Fibroblast of lung (primary cell): ENCODE results near the gene ATXN1. TPM values are rescaled to one million over a fixed set of nuclear protein-coding genes. Genes with fewer than 3 reads are reported as not detected.
"Not testable (repeated sequence)": the region's sequence is repeated elsewhere in the genome, so short reads cannot be mapped to it uniquely, and the experiment has no call there.

ENCODE experiments used
- DNase-seq, 2 donors: peaks; one replicate each; pipeline versions ENCODE4 v3.0.0 to v3.0.0-alpha.2; 2010; ENCODE audit warnings: low read depth in 2 of 2
- H2AFZ ChIP-seq: 2 replicates; pipeline ENCODE4 v1.5.1; 2012; ENCODE audit warnings: low read length, control low read depth, inconsistent platforms
- H3K27ac ChIP-seq: 2 replicates; pipeline ENCODE4 v1.5.1; 2011; ENCODE audit warnings: low read length, control low read depth; ENCODE audit not compliant: insufficient read depth
- H3K27me3 ChIP-seq: 2 replicates; pipeline ENCODE4 v1.5.1; 2011; ENCODE audit warnings: mild to moderate bottlenecking, low read length; ENCODE audit not compliant: control insufficient read depth, insufficient read depth
- H3K36me3 ChIP-seq: 2 replicates; pipeline ENCODE4 v1.5.1; 2011; ENCODE audit warnings: low read length; ENCODE audit not compliant: control insufficient read depth, insufficient read depth
- H3K4me1 ChIP-seq: 2 replicates; pipeline ENCODE4 v1.5.1; 2011; ENCODE audit warnings: low read length; ENCODE audit not compliant: control insufficient read depth, insufficient read depth; ENCODE audit errors: extremely low read depth
- H3K4me2 ChIP-seq: 2 replicates; pipeline ENCODE4 v1.5.1; 2011; ENCODE audit warnings: low read length, control low read depth; ENCODE audit not compliant: insufficient read depth; ENCODE audit errors: extremely low read depth
- H3K4me3 ChIP-seq, 4 experiments: fragments of 200-600 bp in 1 of 4; sonication (generic) in 1 of 4; replicated peaks in 1 of 4; 2 replicates each; pipeline ENCODE4 v1.5.1; 2011 to 2016; ENCODE audit warnings: low read length in 4 of 4, low read depth in 3 of 4, mild to moderate bottlenecking in 3 of 4, control low read depth in 2 of 4, inconsistent platforms in 1 of 4, mixed read lengths in 1 of 4; ENCODE audit not compliant: insufficient read depth in 1 of 4; ENCODE audit errors: control extremely low read depth in 1 of 4
- H3K79me2 ChIP-seq: 2 replicates; pipeline ENCODE4 v1.5.1; 2012; ENCODE audit warnings: mild to moderate bottlenecking, low read length, inconsistent platforms; ENCODE audit not compliant: control insufficient read depth, insufficient read depth
- H3K9ac ChIP-seq: 2 replicates; pipeline ENCODE4 v1.5.1; 2011; ENCODE audit warnings: mild to moderate bottlenecking, low read length, control low read depth; ENCODE audit not compliant: insufficient read depth
- H3K9me3 ChIP-seq: 2 replicates; pipeline ENCODE4 v1.5.1; 2012; ENCODE audit warnings: low read depth, low read length; ENCODE audit not compliant: control insufficient read depth, insufficient read depth
- H4K20me1 ChIP-seq: 2 replicates; pipeline ENCODE4 v1.5.1; 2011; ENCODE audit warnings: low read length; ENCODE audit not compliant: control insufficient read depth, insufficient read depth; ENCODE audit errors: extremely low read depth
- CTCF ChIP-seq, 2 donors: IDR thresholded peaks in 1 of 2; conservative IDR thresholded peaks in 1 of 2; 1 replicate in 1 of 2; 2 replicates in 1 of 2; pipeline ENCODE4 v1.5.1; 2011 to 2012; ENCODE audit warnings: low read length in 2 of 2, control low read depth in 1 of 2, inconsistent platforms in 1 of 2, low read depth in 1 of 2, mild to moderate bottlenecking in 1 of 2
- EZH2 ChIP-seq: IDR thresholded peaks from 2 replicates; pipeline ENCODE4 v1.5.1; 2012; ENCODE audit warnings: low read length, control low read depth, mild to moderate bottlenecking; ENCODE audit errors: missing control alignments
- polyA plus RNA-seq, 2 donors: library from polyadenylated mRNA; depleted of rRNA in 1 of 2; stranded (reverse) in 1 of 2; unstranded in 1 of 2; fragments of >200 nt; gene quantifications; 2 replicates each; pipeline ENCODE4 v1.2.1, GENCODE V29; 2011 to 2012; ENCODE audit warnings: missing spikeins in 1 of 2
- total RNA-seq: library from RNA; depleted of rRNA; stranded (reverse); fragments of >200 nt; gene quantifications from 2 replicates; pipeline ENCODE4 v1.2.1, GENCODE V29; 2014

The ATXN1 gene
- total and polyA plus RNA-seq, 2 donors (not counting 1 experiment from before 2014, with no cell fraction given): 15.8 to 40.5 TPM

DNA sequence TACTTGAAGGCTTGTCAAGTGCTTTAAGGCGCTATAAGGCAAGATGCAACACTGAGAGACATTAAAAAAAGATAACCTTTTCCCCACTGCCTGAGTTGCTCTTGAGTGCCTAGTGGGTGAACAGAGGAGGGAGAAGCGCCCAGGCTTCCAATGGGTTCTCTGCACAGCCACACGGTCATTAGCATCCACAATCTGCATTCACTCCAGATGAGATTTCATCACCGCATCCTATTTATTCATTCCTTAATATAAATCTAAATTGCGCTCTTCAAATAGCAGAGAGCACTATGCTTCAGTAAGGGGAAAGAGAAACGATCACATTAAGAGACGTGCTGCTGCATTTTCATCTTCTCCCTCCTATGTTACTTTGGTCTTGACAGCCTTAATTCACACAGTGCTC lies 219.2 kb downstream of the ATXN1 start:
- no peaks in the 10 kb centered on the region for H3K36me3 ChIP-seq
- no peak for DNase-seq
- H3K9me3 ChIP-seq: no peaks in the 10 kb centered on the region
- H3K27ac ChIP-seq: no peak overlapping the region
- H3K27me3 ChIP-seq: no peaks in the 10 kb centered on the region
- H3K4me3 ChIP-seq: no peak overlapping the region
- H3K79me2 ChIP-seq: no peaks in the 10 kb centered on the region
- no peaks in the 10 kb centered on the region for H4K20me1 ChIP-seq
- peaks cover 4% of the 10 kb centered on the region for H3K4me1 ChIP-seq
- H2AFZ ChIP-seq: no peak overlapping the region
- no peak overlapping the region for H3K4me2 ChIP-seq
- TF ChIP-seq EZH2: no peak
- no peak for TF ChIP-seq CTCF (conservative IDR thresholded peaks at IDR 0.05 in 1 of 2, IDR thresholded peaks at IDR 0.05 in 1 of 2; ENCODE audit: low read depth in 1 of 2, low read length in 2 of 2)
- no peak overlapping the region for H3K9ac ChIP-seq

DNA sequence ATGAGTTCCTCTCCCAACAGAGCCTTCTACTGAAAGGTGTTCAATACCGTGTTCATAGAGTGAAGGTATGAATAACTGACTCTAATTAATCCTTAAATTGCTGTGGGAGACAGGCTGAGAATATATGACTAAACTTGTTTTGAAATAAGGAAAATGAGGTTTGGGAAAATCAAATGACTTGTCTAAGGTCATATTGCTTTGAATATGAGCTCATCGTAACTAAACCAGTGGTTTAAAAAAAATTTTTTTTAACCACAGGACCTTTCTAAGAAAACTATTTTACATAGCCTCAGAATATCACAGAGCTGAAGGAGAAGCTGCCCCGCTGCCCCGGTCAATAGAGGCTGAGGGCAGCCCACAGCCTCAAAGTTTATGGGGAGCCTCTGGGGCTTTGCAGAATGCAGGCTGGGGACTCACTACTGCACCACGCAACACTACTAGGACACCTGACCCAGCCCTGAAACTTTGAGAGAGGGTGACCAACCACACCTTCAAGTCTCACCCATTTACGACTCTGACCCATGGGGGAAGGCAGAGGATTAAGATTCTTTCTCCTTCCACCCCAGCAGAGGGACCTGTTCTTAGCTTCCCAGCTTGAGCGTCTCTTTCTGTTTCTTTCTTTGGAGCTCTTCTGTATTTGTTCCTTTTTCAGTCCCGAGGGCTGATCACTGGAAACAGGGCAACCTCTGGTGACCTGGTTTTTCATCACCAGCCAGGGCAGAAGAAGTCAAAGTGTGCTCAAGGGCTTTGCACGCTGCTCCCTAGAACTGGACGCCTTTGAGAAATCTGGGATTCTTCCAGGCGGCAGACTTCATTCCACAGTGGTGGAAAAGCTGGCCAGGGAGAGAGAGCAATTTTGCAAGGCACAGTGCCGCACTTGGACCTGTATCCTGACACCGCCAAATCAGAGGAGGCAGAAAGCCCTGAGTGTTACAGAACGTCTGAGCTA lies 220.2 kb downstream of the ATXN1 start:
- Histone ChIP-seq H2AFZ (no peak overlapping the region), H3K4me2 (no peak overlapping the region), H3K79me2 (no peaks in the 10 kb centered on the region), H3K27ac (no peak overlapping the region), H3K27me3 (no peaks in the 10 kb centered on the region), H3K4me1 (peaks cover 4% of the 10 kb centered on the region), H3K9ac (no peak overlapping the region), H3K36me3 (no peaks in the 10 kb centered on the region), H3K4me3 (no peak overlapping the region), H3K9me3 (no peaks in the 10 kb centered on the region), H4K20me1 (no peaks in the 10 kb centered on the region)
- DNase-seq: peak; percentile 21 to 33
- TF ChIP-seq CTCF (conservative IDR thresholded peaks at IDR 0.05 in 1 of 2, IDR thresholded peaks at IDR 0.05 in 1 of 2; ENCODE audit: low read depth in 1 of 2, low read length in 2 of 2) (peak; percentile 12 to 33), EZH2 (no peak)

DNA sequence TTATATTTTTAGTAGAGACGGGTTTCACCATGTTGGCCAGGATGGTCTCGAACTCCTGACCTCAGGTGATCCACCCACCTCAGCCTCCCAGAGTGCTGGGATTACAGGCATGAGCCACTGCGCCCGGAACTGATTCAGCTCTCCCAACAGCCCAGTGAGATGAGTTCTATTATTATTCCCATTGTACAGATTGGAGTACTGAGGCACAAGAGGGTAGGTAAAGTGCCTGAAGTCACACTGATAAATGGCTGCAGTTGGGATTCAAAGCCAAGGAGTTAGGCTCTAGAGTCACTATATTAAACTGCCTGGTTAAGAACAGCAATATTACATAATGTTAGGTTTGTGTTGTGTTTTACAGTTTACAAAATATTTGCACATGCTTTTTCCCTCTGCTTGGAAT lies 220.9 kb downstream of the ATXN1 start:
- DNase-seq, H3K4me1 ChIP-seq, H3K9ac ChIP-seq, H3K36me3 ChIP-seq, H3K79me2 ChIP-seq, H3K27ac ChIP-seq, H3K9me3 ChIP-seq, H3K4me3 ChIP-seq, H3K4me2 ChIP-seq, H4K20me1 ChIP-seq, H2AFZ ChIP-seq, H3K27me3 ChIP-seq: not testable (repeated sequence)
